Measurements from ENCODE around the gene UBE2I.

Gene UBE2I

GRCh38 chr16:1301562-1301961 lies 7.9 kb upstream of the UBE2I start:
- no peak for DNase-seq (ENCODE audit: low read depth, low spot score)
- CTCF ChIA-PET, result interaction anchor here (1.1 to 3.7 kb wide), 5 partner anchors 11 to 177 kb away, joined by 3 to 30 read pairs (median 5); no protein-coding TSS in a partner anchor
- H3K4me3 ChIP-seq (ENCODE audit: low read depth, low read length), result no peak overlapping the region
- no peak for TF ChIP-seq CTCF (IDR thresholded peaks at IDR 0.05; ENCODE audit: insufficient read depth, low read length, missing control alignments)
- POLR2A ChIA-PET, result no interaction called here

GRCh38 chr16:1305823-1306222 lies 3.6 kb upstream of the UBE2I start:
- ChIA-PET POLR2A (no interaction called here), CTCF (interaction anchor here (0.7 to 2.1 kb wide), 3 partner anchors 9 to 16 kb away, joined by 3 to 6 read pairs (median 3); no protein-coding TSS in a partner anchor)
- no peak for TF ChIP-seq CTCF (IDR thresholded peaks at IDR 0.05; ENCODE audit: insufficient read depth, low read length, missing control alignments)
- no peak overlapping the region for H3K4me3 ChIP-seq (ENCODE audit: low read depth, low read length)
- DNase-seq (ENCODE audit: low read depth, low spot score), result no peak

- CTCF ChIA-PET, result no interaction called here
- no peak overlapping the region for H3K4me3 ChIP-seq (ENCODE audit: low read depth, low read length)
- DNase-seq (ENCODE audit: low read depth, low spot score), result no peak
- TF ChIP-seq CTCF (IDR thresholded peaks at IDR 0.05; ENCODE audit: insufficient read depth, low read length, missing control alignments), result no peak
- POLR2A ChIA-PET, result no interaction called here
Measured at GRCh38 chr16:1306334-1306733, 3.1 kb upstream of the UBE2I start.

- no peak for DNase-seq (ENCODE audit: low read depth, low spot score)
Measured at GRCh38 chr16:1308036-1308976, 1.1 kb upstream of the UBE2I start.

GRCh38 chr16:1309888-1310831 lies 724 bp downstream of the UBE2I start:
- no peak for TF ChIP-seq CTCF (IDR thresholded peaks at IDR 0.05; ENCODE audit: insufficient read depth, low read length, missing control alignments)
- ChIA-PET CTCF (no interaction called here), POLR2A (interaction anchor here (1.0 to 1.6 kb wide), 2 partner anchors 110 to 619 kb away, joined by 3 to 9 read pairs; partner anchors contain the start of gene UQCC4)
- H3K4me3 ChIP-seq (ENCODE audit: low read depth, low read length), result peak overlapping the region; percentile 76
- no peak for DNase-seq (ENCODE audit: low read depth, low spot score)

More at GRCh38 chr16:1308036-1308976, 1.1 kb upstream of the UBE2I start:
- CTCF ChIA-PET, result no interaction called here
- no peak for TF ChIP-seq CTCF (IDR thresholded peaks at IDR 0.05; ENCODE audit: insufficient read depth, low read length, missing control alignments)
- peak overlapping the region; percentile 57 for H3K4me3 ChIP-seq (ENCODE audit: low read depth, low read length)
- POLR2A ChIA-PET, result interaction anchor here (1.6 kb wide), 1 partner anchor 112 kb away, joined by 9 read pairs; the partner anchor contains the start of gene UQCC4
